Vagina (tissue), 2 donors: ENCODE results near the gene FBLN1. TPM values are rescaled to one million over a fixed set of nuclear protein-coding genes. Genes with fewer than 3 reads are reported as not detected.

Experiments used
- DNase-seq, 2 donors: peaks; one replicate each; pipeline ENCODE4 v3.0.0-alpha.2; 2017; ENCODE audit errors: extremely low spot score in 2 of 2
- H3K27ac ChIP-seq: fragments of 200-600 bp; sonication (generic); one replicate; pipeline ENCODE4 v1.5.1; 2019
- H3K27me3 ChIP-seq: fragments of 200-600 bp; sonication (generic); one replicate; pipeline ENCODE4 v1.5.1; 2019
- H3K36me3 ChIP-seq, 2 donors: fragments of 200-600 bp; sonication (generic); one replicate each; pipeline ENCODE4 v1.5.1; 2017 to 2019
- H3K4me1 ChIP-seq: fragments of 200-600 bp; sonication (generic); one replicate; pipeline ENCODE4 v1.5.1; 2019
- H3K4me3 ChIP-seq, 2 donors: fragments of 200-600 bp; sonication (generic); 1 replicate in 1 of 2; 2 replicates in 1 of 2; pipeline ENCODE4 v1.5.1; 2016 to 2019
- H3K9me3 ChIP-seq: fragments of 200-600 bp; sonication (generic); one replicate; pipeline ENCODE4 v1.5.1; 2019
- CTCF ChIP-seq, 3 experiments: fragments of 450-650 bp in 2 of 3; fragments of 200-600 bp in 1 of 3; sonication (generic) in 1 of 3; IDR thresholded peaks; one replicate each; pipeline ENCODE4 v1.5.1; 2017 to 2019; ENCODE audit warnings: antibody characterized with exemption in 3 of 3, mild to moderate bottlenecking in 2 of 3, moderate library complexity in 2 of 3
- POLR2A ChIP-seq, 2 donors: fragments of 450-650 bp; IDR thresholded peaks; one replicate each; pipeline ENCODE4 v1.6.1; 2017; ENCODE audit warnings: antibody characterized with exemption in 2 of 2, mild to moderate bottlenecking in 2 of 2, moderate library complexity in 2 of 2
- POLR2AphosphoS5 ChIP-seq, 2 donors: sonication (generic); formaldehyde crosslinking; IDR thresholded peaks; one replicate each; pipeline ENCODE4 v1.9.0; 2017; ENCODE audit warnings: antibody characterized with exemption in 2 of 2, mild to moderate bottlenecking in 2 of 2, low read depth in 1 of 2; ENCODE audit not compliant: insufficient read depth in 1 of 2
- intact Hi-C: fragments of 100-400 bp; cut with DNase I; formaldehyde crosslinking; loops from one replicate; pipeline ENCODE4 v1.15.1; 2023
- total RNA-seq: library from RNA; depleted of rRNA; stranded (reverse); fragments of >200 nt; gene quantifications from one replicate; pipeline ENCODE4 v1.2.3, GENCODE V29; 2016

FBLN1 gene
- 1,019 TPM for total RNA-seq

DNA sequence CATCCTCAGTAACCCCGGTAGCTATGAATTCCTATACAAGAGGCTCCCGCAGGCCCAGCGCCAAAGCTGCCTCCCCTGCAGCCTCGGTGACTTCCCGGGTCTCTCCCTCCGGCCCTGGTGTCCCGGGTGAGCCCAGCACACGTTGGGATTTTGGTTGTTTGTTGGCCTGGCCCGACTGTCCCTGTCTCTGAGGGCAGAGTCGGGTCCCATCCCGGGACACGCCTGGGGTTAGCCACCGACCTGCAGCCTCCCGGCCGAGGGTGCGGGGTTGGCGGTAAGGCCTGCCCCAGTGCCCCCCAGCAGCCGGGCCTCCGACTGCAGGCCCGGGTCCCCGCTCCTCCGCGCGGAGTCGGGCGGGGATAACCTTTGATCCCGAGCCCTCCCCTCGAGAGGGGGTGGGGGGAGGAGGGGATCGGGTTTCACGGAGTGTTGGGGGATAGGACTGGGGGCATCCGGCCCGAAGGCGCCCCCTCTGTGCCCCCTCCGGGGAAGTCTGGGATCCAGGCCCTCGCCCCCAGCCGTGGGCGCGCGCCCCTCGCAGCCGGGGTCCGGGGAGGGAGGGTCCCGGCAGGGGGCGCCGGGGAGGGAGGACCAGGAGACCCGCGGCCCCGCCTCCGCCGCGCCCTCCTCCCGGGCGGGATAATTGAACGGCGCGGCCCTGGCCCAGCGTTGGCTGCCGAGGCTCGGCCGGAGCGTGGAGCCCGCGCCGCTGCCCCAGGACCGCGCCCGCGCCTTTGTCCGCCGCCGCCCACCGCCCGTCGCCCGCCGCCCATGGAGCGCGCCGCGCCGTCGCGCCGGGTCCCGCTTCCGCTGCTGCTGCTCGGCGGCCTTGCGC lies at the start of gene FBLN1:
Gene FBLN1 (plus strand): TSS at position 669 of the 835 bp plus-strand sequence. CDS start 103 bp downstream, at position 772.
- no peaks in the 10 kb centered on the region for H3K27me3 ChIP-seq
- H3K9me3 ChIP-seq = no peaks in the 10 kb centered on the region
- peak within 1 kb of the TSS; percentile 75 to 82 for H3K4me3 ChIP-seq
- intact Hi-C loops = loop anchor here (5.0 kb wide), 1 partner anchor 50 kb away; no protein-coding TSS in a partner anchor
- peaks cover 66% of the 10 kb centered on the region for H3K4me1 ChIP-seq
- H3K27ac ChIP-seq = peak within 1 kb of the TSS; percentile 92
- TF ChIP-seq POLR2AphosphoS5 (IDR thresholded peaks at IDR 0.05; ENCODE audit: insufficient read depth in 1 of 2, low read depth in 1 of 2) = peak in 1 of 2 donors; percentile 88
- peak in 2 of 3 experiments; percentile 15 to 51 for TF ChIP-seq CTCF (IDR thresholded peaks at IDR 0.05)
- peak in 1 of 2 donors; percentile 66 for TF ChIP-seq POLR2A (IDR thresholded peaks at IDR 0.05)
- DNase-seq = no peak
- no peaks in the 10 kb centered on the region for H3K36me3 ChIP-seq

DNA sequence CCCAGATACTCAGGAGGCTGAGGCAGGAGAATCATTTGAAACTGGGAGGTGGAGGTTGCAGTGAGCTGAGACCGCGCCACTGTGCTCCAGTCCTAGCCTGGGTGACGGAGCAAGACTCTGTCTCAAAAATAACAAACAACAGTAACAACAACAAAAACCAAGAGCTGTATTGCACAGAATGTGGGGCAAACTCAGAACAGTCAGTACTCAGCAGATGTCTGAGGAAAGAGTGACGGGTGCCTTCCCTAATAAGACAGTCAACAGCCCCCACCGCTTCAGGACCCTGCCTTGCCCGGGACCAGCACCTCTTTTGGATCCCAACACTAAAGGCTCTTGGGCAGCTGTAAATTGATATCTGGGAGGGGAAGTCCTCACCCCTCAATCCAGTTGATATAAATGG lies 48.9 kb upstream of the FBLN1 start:
- Histone ChIP-seq H3K36me3 (no peaks in the 10 kb centered on the region), H3K9me3 (no peaks in the 10 kb centered on the region), H3K27me3 (no peaks in the 10 kb centered on the region), H3K4me1 (peaks cover 62% of the 10 kb centered on the region), H3K4me3 (no peak overlapping the region), H3K27ac (peak overlapping the region; percentile 90)
- TF ChIP-seq POLR2A (IDR thresholded peaks at IDR 0.05) (no peak), POLR2AphosphoS5 (IDR thresholded peaks at IDR 0.05; ENCODE audit: insufficient read depth in 1 of 2, low read depth in 1 of 2) (no peak), CTCF (IDR thresholded peaks at IDR 0.05) (no peak)
- intact Hi-C loops = loop anchor here (5.0 kb wide), 1 partner anchor 49 kb away; the partner anchor contains the start of gene FBLN1
- DNase-seq = no peak

GRCh38 chr22:45454275-45454674 lies 48.4 kb upstream of the FBLN1 start:
- Histone ChIP-seq H3K9me3 (no peaks in the 10 kb centered on the region), H3K4me3 (no peak overlapping the region), H3K36me3 (no peaks in the 10 kb centered on the region), H3K27ac (peak overlapping the region; percentile 90), H3K27me3 (no peaks in the 10 kb centered on the region), H3K4me1 (peaks cover 59% of the 10 kb centered on the region)
- DNase-seq = no peak
- no peak for TF ChIP-seq POLR2A (IDR thresholded peaks at IDR 0.05)
- TF ChIP-seq POLR2AphosphoS5 (IDR thresholded peaks at IDR 0.05; ENCODE audit: insufficient read depth in 1 of 2, low read depth in 1 of 2) = peak in 1 of 2 donors; percentile 69
- intact Hi-C loops = loop anchor here (5.0 kb wide), 1 partner anchor 48 kb away; the partner anchor contains the start of gene FBLN1

DNA sequence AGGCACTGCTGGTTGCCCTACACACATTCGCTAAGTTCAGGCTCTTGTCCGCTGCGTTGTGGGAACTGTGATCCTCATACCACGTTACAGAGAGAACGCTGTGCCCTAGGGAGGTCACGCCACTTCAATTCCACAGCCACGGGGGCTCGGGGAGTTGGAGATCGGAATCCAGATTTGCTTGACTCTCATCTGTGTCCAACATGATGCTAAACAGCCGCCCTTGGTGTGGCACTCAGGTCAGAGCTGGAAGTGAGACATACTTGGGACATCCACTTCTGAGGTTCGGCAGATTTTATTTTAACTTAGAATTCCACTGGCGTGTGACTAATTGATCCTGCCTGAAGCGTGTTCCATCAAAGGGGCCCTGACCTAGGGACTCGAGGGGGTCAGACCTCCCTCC lies 47.5 kb upstream of the FBLN1 start:
- Histone ChIP-seq H3K4me3 (no peak overlapping the region), H3K4me1 (peaks cover 56% of the 10 kb centered on the region), H3K27me3 (no peaks in the 10 kb centered on the region), H3K27ac (peak overlapping the region; percentile 67), H3K9me3 (no peaks in the 10 kb centered on the region), H3K36me3 (no peaks in the 10 kb centered on the region)
- intact Hi-C loops = no loop called here
- DNase-seq = no peak
- no peak for TF ChIP-seq POLR2AphosphoS5 (IDR thresholded peaks at IDR 0.05; ENCODE audit: insufficient read depth in 1 of 2, low read depth in 1 of 2)
- no peak for TF ChIP-seq CTCF (IDR thresholded peaks at IDR 0.05)
- TF ChIP-seq POLR2A (IDR thresholded peaks at IDR 0.05) = no peak

DNA sequence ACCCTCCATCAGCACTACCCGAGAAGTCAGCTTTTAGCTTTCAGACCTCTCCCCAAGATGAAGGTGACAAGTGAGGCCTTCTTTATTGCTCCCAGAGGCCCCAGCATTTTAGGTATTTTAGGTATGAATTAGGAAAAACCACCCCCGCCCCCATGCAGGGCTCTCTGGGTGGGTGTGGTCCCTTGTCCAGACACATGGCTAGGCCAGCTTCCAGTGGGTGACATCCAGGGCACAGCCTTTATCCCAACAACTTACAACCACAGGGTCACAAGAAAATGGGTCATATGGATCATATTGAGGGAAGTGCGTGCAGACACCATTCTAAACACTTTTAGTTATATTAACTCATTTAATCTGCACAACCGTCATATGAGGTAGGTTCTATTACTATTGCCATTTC lies 47.1 kb upstream of the FBLN1 start:
- H3K4me3 ChIP-seq = no peak overlapping the region
- peaks cover 52% of the 10 kb centered on the region for H3K4me1 ChIP-seq
- H3K36me3 ChIP-seq = no peaks in the 10 kb centered on the region
- DNase-seq = no peak
- intact Hi-C loops = no loop called here
- H3K9me3 ChIP-seq = no peaks in the 10 kb centered on the region
- no peaks in the 10 kb centered on the region for H3K27me3 ChIP-seq
- peak overlapping the region; percentile 67 for H3K27ac ChIP-seq
- TF ChIP-seq CTCF (IDR thresholded peaks at IDR 0.05) (no peak), POLR2A (IDR thresholded peaks at IDR 0.05) (no peak), POLR2AphosphoS5 (IDR thresholded peaks at IDR 0.05; ENCODE audit: insufficient read depth in 1 of 2, low read depth in 1 of 2) (no peak)
